Esophagus squamous epithelium (tissue), 4 donors: Measurements from ENCODE around the gene ACTBL2.

Source experiments
- POLR2A ChIP-seq, 4 donors: fragments of 450-650 bp; IDR thresholded peaks; one replicate each; pipeline ENCODE4 v1.6.1; 2017; ENCODE audit warnings: antibody characterized with exemption in 4 of 4, mild to moderate bottlenecking in 4 of 4, moderate library complexity in 3 of 4
- TF ChIP-seq, protein P1 (sequence below), 6 experiments: fragments of 450-650 bp in 4 of 6; fragments of 200-600 bp in 2 of 6; sonication (generic) in 2 of 6; IDR thresholded peaks; one replicate each; pipeline ENCODE4 v1.5.1; 2016 to 2019; ENCODE audit warnings: antibody characterized with exemption in 6 of 6, mild to moderate bottlenecking in 4 of 6, moderate library complexity in 4 of 6

GRCh38 chr5:57497733-57498132 is 15.1 kb upstream of the ACTBL2 start:
- TF ChIP-seq, protein P1, sequence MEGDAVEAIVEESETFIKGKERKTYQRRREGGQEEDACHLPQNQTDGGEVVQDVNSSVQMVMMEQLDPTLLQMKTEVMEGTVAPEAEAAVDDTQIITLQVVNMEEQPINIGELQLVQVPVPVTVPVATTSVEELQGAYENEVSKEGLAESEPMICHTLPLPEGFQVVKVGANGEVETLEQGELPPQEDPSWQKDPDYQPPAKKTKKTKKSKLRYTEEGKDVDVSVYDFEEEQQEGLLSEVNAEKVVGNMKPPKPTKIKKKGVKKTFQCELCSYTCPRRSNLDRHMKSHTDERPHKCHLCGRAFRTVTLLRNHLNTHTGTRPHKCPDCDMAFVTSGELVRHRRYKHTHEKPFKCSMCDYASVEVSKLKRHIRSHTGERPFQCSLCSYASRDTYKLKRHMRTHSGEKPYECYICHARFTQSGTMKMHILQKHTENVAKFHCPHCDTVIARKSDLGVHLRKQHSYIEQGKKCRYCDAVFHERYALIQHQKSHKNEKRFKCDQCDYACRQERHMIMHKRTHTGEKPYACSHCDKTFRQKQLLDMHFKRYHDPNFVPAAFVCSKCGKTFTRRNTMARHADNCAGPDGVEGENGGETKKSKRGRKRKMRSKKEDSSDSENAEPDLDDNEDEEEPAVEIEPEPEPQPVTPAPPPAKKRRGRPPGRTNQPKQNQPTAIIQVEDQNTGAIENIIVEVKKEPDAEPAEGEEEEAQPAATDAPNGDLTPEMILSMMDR (IDR thresholded peaks at IDR 0.05), result no peak
- no peak for TF ChIP-seq POLR2A (IDR thresholded peaks at IDR 0.05)
